Measurements from ENCODE around the gene ASGR1.
"Not testable (repeated sequence)": the region's sequence is repeated elsewhere in the genome, so short reads cannot be mapped to it uniquely, and the experiment has no call there.

The ASGR1 gene

GRCh38 chr17:7190276-7190917, 11.2 kb upstream of the ASGR1 start:
- TF ChIP-seq GATA1 (IDR thresholded peaks at IDR 0.05; ENCODE audit: low read depth, low read length) (no peak), POLR2A (IDR thresholded peaks at IDR 0.05; ENCODE audit: low read length) (no peak)
- DNase-seq, result no peak

- peak; percentile 33 to 36 for DNase-seq
- TF ChIP-seq POLR2A (IDR thresholded peaks at IDR 0.05; ENCODE audit: low read length) (no peak), GATA1 (IDR thresholded peaks at IDR 0.05; ENCODE audit: low read depth, low read length) (no peak)
These were observed 7.1 kb upstream of the ASGR1 start for GRCh38 chr17:7186241-7186640.

DNA sequence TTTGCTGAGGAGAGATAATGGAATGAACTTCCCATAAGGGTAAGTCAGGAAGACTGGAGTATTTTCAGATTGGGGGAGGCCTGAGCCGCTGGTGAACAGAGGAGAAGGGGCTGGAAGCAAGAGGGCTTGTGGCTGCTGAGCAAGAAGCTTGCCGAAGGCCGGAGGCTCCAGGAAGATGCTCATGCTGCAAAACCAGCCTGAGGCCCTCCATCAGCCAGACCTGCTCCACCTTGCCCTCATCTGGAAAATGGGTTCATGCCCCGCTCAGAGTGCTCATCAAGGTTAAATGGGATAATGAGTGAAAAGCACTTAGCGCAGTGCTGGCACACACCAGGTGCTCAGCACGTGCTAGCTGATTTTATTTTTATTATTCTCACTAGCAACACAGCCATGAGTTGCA, 5.5 kb upstream of the ASGR1 start:
- no peak for TF ChIP-seq POLR2A (IDR thresholded peaks at IDR 0.05; ENCODE audit: low read length)
- no peak for TF ChIP-seq GATA1 (IDR thresholded peaks at IDR 0.05; ENCODE audit: low read depth, low read length)

DNA sequence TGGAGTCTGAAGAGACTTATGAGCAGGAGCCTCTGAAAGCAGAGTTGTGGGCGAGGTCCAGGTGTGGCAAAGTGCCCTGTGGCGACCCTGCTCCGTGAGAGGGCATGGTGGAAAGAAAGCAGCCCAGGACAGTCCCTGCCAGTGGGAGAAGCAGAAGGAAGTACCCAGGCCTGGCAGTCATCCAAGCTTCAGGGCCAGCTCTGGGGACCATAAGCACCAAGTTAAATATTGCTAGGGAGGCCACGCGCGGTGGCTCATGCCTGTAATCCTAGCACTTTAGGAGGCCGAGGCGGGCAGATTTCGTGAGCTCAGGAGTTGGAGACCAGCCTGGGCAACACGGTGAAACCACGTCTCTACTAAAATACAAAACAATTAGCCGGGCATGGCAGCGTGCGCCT, 4.9 kb upstream of the ASGR1 start:
- DNase-seq, result no peak

More for the DNA sequence above, 5.5 kb upstream of the ASGR1 start:
- DNase-seq, result no peak

GRCh38 chr17:7183433-7184090, 4.4 kb upstream of the ASGR1 start:
- no peak for DNase-seq
- TF ChIP-seq GATA1 (IDR thresholded peaks at IDR 0.05; ENCODE audit: low read depth, low read length) (no peak), POLR2A (IDR thresholded peaks at IDR 0.05; ENCODE audit: low read length) (no peak)

More for the DNA sequence above, 4.9 kb upstream of the ASGR1 start:
- no peak for TF ChIP-seq POLR2A (IDR thresholded peaks at IDR 0.05; ENCODE audit: low read length)
- TF ChIP-seq GATA1 (IDR thresholded peaks at IDR 0.05; ENCODE audit: low read depth, low read length), result no peak

DNA sequence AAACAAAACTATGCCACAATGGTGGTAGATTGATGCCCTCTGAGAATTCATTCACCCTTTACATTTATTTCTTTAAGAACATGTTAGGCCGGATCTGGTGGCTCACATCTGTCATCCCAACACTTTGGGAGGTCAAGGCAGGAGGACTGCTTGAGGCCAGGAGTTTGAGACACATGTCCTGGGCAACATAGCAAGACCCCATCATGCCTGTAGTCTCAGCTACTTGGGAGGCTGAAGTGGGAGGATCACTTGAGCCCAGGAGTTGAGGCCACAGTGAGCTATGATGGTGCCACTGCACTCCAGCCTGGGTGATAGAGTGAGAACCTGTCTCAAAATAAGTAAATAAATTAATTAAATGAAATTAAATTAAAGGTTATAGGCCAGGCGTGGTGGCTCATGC, 2.9 kb upstream of the ASGR1 start:
- DNase-seq, result not testable (repeated sequence)

GRCh38 chr17:7178973-7179316, 225 bp downstream of the ASGR1 start:
- TF ChIP-seq POLR2A (IDR thresholded peaks at IDR 0.05; ENCODE audit: low read length) (no peak), GATA1 (IDR thresholded peaks at IDR 0.05; ENCODE audit: low read depth, low read length) (no peak)
- no peak for DNase-seq

- TF ChIP-seq POLR2A (IDR thresholded peaks at IDR 0.05; ENCODE audit: low read length) (no peak), GATA1 (IDR thresholded peaks at IDR 0.05; ENCODE audit: low read depth, low read length) (no peak)
- no peak for DNase-seq
These were observed 1.2 kb downstream of the ASGR1 start for GRCh38 chr17:7177954-7178477.

DNA sequence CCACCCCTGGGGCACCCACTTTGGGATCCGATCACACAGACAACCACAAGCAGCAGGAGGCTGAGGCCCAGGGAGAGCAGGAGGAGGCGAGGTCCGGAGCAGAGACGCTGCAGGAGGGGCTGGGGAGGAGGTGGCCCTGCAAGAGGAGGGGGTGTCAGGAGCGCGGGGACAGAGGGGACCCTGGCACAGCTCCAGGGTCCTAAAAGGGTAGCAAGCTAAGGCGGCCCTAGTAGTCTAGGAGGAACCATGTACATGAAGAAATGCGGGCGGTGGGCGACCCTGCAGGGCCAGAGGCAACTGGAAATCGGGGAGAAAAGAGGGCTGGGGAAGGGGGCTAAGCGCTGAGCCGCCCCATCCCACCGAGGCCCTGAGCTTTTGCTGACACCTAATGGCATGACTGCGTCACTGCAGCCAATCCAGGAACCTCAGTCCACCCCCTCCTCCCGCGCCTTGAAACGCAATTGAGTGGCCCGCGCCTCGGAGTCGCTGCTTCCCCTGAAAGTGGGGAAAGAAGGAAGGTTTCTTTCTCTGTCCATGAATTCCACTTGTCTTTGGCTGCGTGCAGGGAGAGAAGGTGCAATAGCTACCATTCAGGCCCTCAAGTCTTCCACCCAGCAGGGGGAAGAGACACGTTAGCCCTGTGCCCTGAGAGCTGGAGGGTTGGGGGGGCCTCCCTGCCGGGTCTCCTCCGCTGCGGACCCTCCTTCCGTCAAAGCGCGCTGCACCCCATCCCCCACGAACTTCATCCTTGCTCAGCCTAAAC, 1.8 kb downstream of the ASGR1 start:
- TF ChIP-seq GATA1 (IDR thresholded peaks at IDR 0.05; ENCODE audit: low read depth, low read length), result no peak
- no peak for TF ChIP-seq POLR2A (IDR thresholded peaks at IDR 0.05; ENCODE audit: low read length)

GRCh38 chr17:7176841-7177190, 2.4 kb downstream of the ASGR1 start:
- TF ChIP-seq POLR2A (IDR thresholded peaks at IDR 0.05; ENCODE audit: low read length), result no peak
- TF ChIP-seq GATA1 (IDR thresholded peaks at IDR 0.05; ENCODE audit: low read depth, low read length), result no peak

More for the DNA sequence above, 1.8 kb downstream of the ASGR1 start:
- DNase-seq, result peak; percentile 53 to 59

GRCh38 chr17:7176107-7176840, 2.9 kb downstream of the ASGR1 start:
- TF ChIP-seq GATA1 (IDR thresholded peaks at IDR 0.05; ENCODE audit: low read depth, low read length) (no peak), POLR2A (IDR thresholded peaks at IDR 0.05; ENCODE audit: low read length) (no peak)
- DNase-seq, result no peak

More at GRCh38 chr17:7176841-7177190, 2.4 kb downstream of the ASGR1 start:
- no peak for DNase-seq

DNA sequence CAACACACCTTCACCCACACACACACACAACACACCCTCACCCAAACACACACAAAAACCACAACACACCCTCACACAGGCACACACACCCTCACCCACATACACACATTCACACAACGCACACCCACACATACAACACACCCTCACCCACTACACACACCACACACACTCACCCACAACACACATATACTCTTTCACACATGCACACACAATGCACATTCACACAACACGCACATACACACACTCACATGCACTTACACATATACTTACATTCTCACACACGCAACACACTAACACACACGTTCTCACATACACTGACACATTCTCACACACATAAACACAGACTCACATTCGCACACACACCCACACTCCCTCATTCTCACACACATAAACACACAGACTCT, 3.8 kb downstream of the ASGR1 start:
- TF ChIP-seq GATA1 (IDR thresholded peaks at IDR 0.05; ENCODE audit: low read depth, low read length) (no peak), POLR2A (IDR thresholded peaks at IDR 0.05; ENCODE audit: low read length) (no peak)
- DNase-seq, result peak in 1 of 2 experiments; percentile 41

- DNase-seq, result peak; percentile 50 to 68
- TF ChIP-seq POLR2A (IDR thresholded peaks at IDR 0.05; ENCODE audit: low read length) (no peak), GATA1 (IDR thresholded peaks at IDR 0.05; ENCODE audit: low read depth, low read length) (no peak)
These were observed 4.4 kb downstream of the ASGR1 start for GRCh38 chr17:7174603-7175326.
